Progenitor cell of endocrine pancreas (in vitro differentiated cells): ENCODE measurements around the gene FANK1. TPM values are rescaled to one million over a fixed set of nuclear protein-coding genes. Genes with fewer than 3 reads are reported as not detected.

Experiments
- DNase-seq: peaks from one replicate; pipeline ENCODE4 v3.0.0; 2021; ENCODE audit warnings: low spot score; ENCODE audit not compliant: unreplicated experiment
- H3K27ac Mint-ChIP-seq: 2 replicates; pipeline ENCODE4 v1.8.0; 2021; ENCODE audit warnings: mild to moderate bottlenecking, moderate library complexity, mixed read lengths
- H3K27me3 Mint-ChIP-seq: 2 replicates; pipeline ENCODE4 v1.8.0; 2021; ENCODE audit warnings: mixed read lengths
- H3K36me3 Mint-ChIP-seq: 2 replicates; pipeline ENCODE4 v1.8.0; 2022; ENCODE audit warnings: mixed read lengths; ENCODE audit not compliant: insufficient read depth
- H3K4me1 Mint-ChIP-seq: 2 replicates; pipeline ENCODE4 v1.8.0; 2021; ENCODE audit warnings: low read depth, mixed read lengths
- H3K4me3 Mint-ChIP-seq: 2 replicates; pipeline ENCODE4 v1.8.0; 2021; ENCODE audit warnings: low read depth, mild to moderate bottlenecking, moderate library complexity, mixed read lengths
- H3K9me3 Mint-ChIP-seq: 2 replicates; pipeline ENCODE4 v1.8.0; 2021; ENCODE audit warnings: low read depth, mixed read lengths
- total RNA-seq: library from RNA; stranded (reverse); gene quantifications from 2 replicates; pipeline ENCODE4 v1.2.1, GENCODE V29; 2021
- TF ChIP-seq, protein P1 (sequence below): fragments of 200-600 bp; sonication (generic); IDR thresholded peaks from one replicate; pipeline ENCODE4 v1.5.0; 2021; ENCODE audit warnings: antibody characterized with exemption, mild to moderate bottlenecking; ENCODE audit not compliant: unreplicated experiment

FANK1 gene
- total RNA-seq, 1 donor from 2014 or later: 3.2 TPM

DNA sequence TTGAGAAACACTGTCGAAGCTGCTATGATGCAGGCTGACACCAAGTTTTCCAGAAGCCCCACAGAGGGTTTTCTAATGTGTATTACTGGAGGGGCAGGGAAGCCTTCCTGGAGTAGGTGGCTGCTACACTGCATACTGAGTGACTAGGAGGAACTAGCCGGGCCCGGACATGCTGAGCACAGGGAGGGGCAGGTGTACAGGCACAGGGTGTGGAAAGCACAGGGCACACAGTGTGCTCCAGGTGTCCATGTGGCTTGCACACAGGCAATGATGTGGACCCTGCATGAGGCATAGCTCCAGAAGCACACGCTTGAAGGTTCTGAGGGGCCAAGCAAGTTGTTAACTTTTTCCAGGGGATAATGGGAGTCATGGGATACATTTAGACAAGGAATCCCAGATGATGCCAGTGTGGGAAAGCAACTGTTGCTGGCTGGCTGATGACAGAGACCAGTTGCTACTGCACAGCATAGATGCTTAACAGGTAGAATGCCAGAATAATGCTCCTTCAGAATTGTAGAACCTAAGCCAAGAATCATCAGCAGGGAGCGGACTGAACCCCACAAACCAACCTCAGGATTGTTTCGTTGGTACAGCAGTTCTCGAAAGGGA lies 29.8 kb upstream of the FANK1 start:
- Mint-ChIP-seq H3K27me3 (no peaks in the 10 kb centered on the region), H3K4me3 (no peak overlapping the region), H3K27ac (no peak overlapping the region), H3K36me3 (peaks cover 7% of the 10 kb centered on the region), H3K9me3 (no peaks in the 10 kb centered on the region), H3K4me1 (no peaks in the 10 kb centered on the region)
- TF ChIP-seq, protein P1, sequence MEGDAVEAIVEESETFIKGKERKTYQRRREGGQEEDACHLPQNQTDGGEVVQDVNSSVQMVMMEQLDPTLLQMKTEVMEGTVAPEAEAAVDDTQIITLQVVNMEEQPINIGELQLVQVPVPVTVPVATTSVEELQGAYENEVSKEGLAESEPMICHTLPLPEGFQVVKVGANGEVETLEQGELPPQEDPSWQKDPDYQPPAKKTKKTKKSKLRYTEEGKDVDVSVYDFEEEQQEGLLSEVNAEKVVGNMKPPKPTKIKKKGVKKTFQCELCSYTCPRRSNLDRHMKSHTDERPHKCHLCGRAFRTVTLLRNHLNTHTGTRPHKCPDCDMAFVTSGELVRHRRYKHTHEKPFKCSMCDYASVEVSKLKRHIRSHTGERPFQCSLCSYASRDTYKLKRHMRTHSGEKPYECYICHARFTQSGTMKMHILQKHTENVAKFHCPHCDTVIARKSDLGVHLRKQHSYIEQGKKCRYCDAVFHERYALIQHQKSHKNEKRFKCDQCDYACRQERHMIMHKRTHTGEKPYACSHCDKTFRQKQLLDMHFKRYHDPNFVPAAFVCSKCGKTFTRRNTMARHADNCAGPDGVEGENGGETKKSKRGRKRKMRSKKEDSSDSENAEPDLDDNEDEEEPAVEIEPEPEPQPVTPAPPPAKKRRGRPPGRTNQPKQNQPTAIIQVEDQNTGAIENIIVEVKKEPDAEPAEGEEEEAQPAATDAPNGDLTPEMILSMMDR: no peak
- DNase-seq: no peak

DNA sequence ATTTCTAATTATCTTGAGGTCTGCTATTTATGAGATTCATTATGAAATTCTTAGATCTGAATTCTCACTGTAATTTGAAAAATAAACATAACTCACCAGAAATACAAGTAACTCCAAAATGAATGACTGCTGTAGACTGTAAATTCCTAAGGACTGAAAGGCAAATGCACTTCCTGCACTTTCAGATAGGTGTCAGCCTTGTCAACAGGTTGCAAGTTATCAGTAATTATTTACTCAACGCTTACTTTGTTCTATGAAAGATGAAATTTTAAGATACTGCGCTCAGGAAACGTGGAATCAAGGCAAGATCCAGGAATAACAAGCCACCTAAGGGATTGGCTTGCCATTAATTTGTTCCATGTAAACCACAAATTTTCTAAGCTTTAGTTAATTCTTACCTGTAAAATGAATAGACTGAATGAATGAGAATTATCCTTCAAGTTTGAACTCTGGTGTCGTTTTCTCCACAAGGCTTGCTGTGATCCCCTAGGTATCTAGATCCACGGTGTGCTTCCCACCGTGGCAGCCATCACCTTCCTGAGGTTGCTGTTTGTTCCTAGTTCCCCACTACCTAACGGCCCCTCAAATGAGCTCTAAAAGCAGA lies 27.9 kb upstream of the FANK1 start:
- no peak for DNase-seq
- H3K4me3 Mint-ChIP-seq: no peak overlapping the region
- no peak overlapping the region for H3K27ac Mint-ChIP-seq
- H3K27me3 Mint-ChIP-seq: no peaks in the 10 kb centered on the region
- TF ChIP-seq, protein P1: peak; percentile 76
- no peaks in the 10 kb centered on the region for H3K9me3 Mint-ChIP-seq
- H3K36me3 Mint-ChIP-seq: peaks cover 8% of the 10 kb centered on the region
- no peaks in the 10 kb centered on the region for H3K4me1 Mint-ChIP-seq

DNA sequence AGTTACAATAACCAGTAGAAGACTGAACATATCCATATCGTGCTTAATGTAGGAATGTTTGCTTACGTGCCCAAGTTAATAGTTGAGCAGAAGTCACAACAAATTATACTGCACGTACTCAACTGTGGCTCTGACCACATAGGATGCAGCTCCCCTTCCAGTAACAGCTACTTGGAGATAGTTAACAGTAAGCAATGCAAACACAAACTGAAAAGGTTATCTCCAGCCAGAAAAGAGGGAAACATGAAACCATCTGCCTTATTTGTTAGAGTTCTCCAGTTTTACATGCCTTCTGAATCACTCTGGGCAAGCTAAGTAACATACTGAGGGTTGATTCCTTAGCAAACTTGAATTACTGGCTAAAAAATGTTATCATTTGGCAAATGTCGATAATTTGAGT lies 25.0 kb upstream of the FANK1 start:
- no peak for DNase-seq
- H3K4me3 Mint-ChIP-seq: no peak overlapping the region
- H3K9me3 Mint-ChIP-seq: peaks cover 10% of the 10 kb centered on the region
- H3K27me3 Mint-ChIP-seq: no peaks in the 10 kb centered on the region
- no peak overlapping the region for H3K27ac Mint-ChIP-seq
- no peaks in the 10 kb centered on the region for H3K4me1 Mint-ChIP-seq
- TF ChIP-seq, protein P1: no peak
- H3K36me3 Mint-ChIP-seq: peaks cover 27% of the 10 kb centered on the region

GRCh38 chr10:125878957-125879835 lies 17.2 kb upstream of the FANK1 start:
- Mint-ChIP-seq H3K4me3 (no peak overlapping the region), H3K4me1 (peaks cover 12% of the 10 kb centered on the region), H3K36me3 (peaks cover 37% of the 10 kb centered on the region), H3K27me3 (no peaks in the 10 kb centered on the region), H3K27ac (peak overlapping the region; percentile 64), H3K9me3 (peaks cover 12% of the 10 kb centered on the region)
- no peak for DNase-seq
- TF ChIP-seq, protein P1: no peak

GRCh38 chr10:125880719-125881118 lies 15.6 kb upstream of the FANK1 start:
- no peak for DNase-seq
- TF ChIP-seq, protein P1: no peak
- Mint-ChIP-seq H3K27ac (no peak overlapping the region), H3K9me3 (peaks cover 8% of the 10 kb centered on the region), H3K36me3 (peaks cover 25% of the 10 kb centered on the region), H3K4me3 (no peak overlapping the region), H3K4me1 (peaks cover 12% of the 10 kb centered on the region), H3K27me3 (no peaks in the 10 kb centered on the region)
